GM19240 (cell line): ENCODE results near the gene LHX3.
A peak's percentile ranks its signal among the peaks of the same experiment; 100 is the strongest.

Experiments
- DNase-seq: peaks from one replicate; pipeline ENCODE4 v3.0.0; 2011; ENCODE audit warnings: low spot score; ENCODE audit not compliant: insufficient read length

LHX3 gene

GRCh38 chr9:136178061-136178772, 26.7 kb downstream of the LHX3 start:
- DNase-seq, result no peak

- no peak for DNase-seq
Observed at GRCh38 chr9:136177224-136177623, 27.7 kb downstream of the LHX3 start.

GRCh38 chr9:136175616-136176197, 29.2 kb downstream of the LHX3 start:
- DNase-seq, result no peak

GRCh38 chr9:136174779-136175615, 29.9 kb downstream of the LHX3 start:
- DNase-seq, result no peak

GRCh38 chr9:136173648-136174290, 31.2 kb downstream of the LHX3 start:
- no peak for DNase-seq

- no peak for DNase-seq
Observed at GRCh38 chr9:136172412-136173079, 32.4 kb downstream of the LHX3 start.

- DNase-seq, result no peak
Observed at GRCh38 chr9:136171801-136172411, 33.0 kb downstream of the LHX3 start.

GRCh38 chr9:136171009-136171800, 33.7 kb downstream of the LHX3 start:
- DNase-seq, result no peak

- DNase-seq, result peak; percentile 71
Observed at GRCh38 chr9:136170006-136170901, 34.7 kb downstream of the LHX3 start.

- DNase-seq, result no peak
Observed at GRCh38 chr9:136169495-136169894, 35.4 kb downstream of the LHX3 start.

GRCh38 chr9:136163248-136163850, 41.6 kb downstream of the LHX3 start:
- DNase-seq, result no peak

- no peak for DNase-seq
Observed at GRCh38 chr9:136160995-136161610, 43.8 kb downstream of the LHX3 start.

GRCh38 chr9:136160381-136160841, 44.5 kb downstream of the LHX3 start:
- no peak for DNase-seq

- DNase-seq, result no peak
Observed at GRCh38 chr9:136159851-136160250, 45.1 kb downstream of the LHX3 start.

GRCh38 chr9:136157477-136158265, 47.3 kb downstream of the LHX3 start:
- no peak for DNase-seq

- no peak for DNase-seq
Observed at GRCh38 chr9:136156209-136157120, 48.5 kb downstream of the LHX3 start.
